HEK293T (cell line): Measurements from ENCODE around the gene CHIC2.
"Not testable (repeated sequence)": the region's sequence is repeated elsewhere in the genome, so short reads cannot be mapped to it uniquely, and the experiment has no call there.

Experiments used
- CTCF ChIA-PET: fragments of 350-600 bp; formaldehyde crosslinking; extraction: SDS; loops from one replicate; lab custom pipeline; 2021; ENCODE audit warnings: antibody characterized with exemption, inconsistent platforms; lab: Yijun Ruan, JAX
- POLR2A ChIA-PET: fragments of 350-600 bp; formaldehyde crosslinking; extraction: SDS; loops from one replicate; lab custom pipeline; 2020; ENCODE audit warnings: antibody characterized with exemption, inconsistent platforms; lab: Yijun Ruan, JAX
- DNase-seq: peaks from one replicate; pipeline ENCODE4 v3.0.0; 2012; ENCODE audit warnings: mixed read lengths; ENCODE audit errors: extremely low spot score
- ARNT ChIP-seq: fragments of 450-650 bp; IDR thresholded peaks from 2 replicates; pipeline ENCODE4 v1.6.1; 2017; ENCODE audit warnings: mild to moderate bottlenecking
- BHLHE40 ChIP-seq: fragments of 450-650 bp; IDR thresholded peaks from 2 replicates; pipeline ENCODE4 v1.6.1; 2016; ENCODE audit warnings: mild to moderate bottlenecking, moderate library complexity, borderline replicate concordance
- CTBP1 ChIP-seq: fragments of 450-650 bp; IDR thresholded peaks from 2 replicates; pipeline ENCODE4 v1.6.1; 2016; ENCODE audit warnings: borderline replicate concordance
- ELF4 ChIP-seq: fragments of 450-650 bp; IDR thresholded peaks from 2 replicates; pipeline ENCODE4 v1.6.1; 2017; ENCODE audit warnings: antibody characterized with exemption
- FOXA1 ChIP-seq: fragments of 450-650 bp; IDR thresholded peaks from 2 replicates; pipeline ENCODE4 v1.6.1; 2016; ENCODE audit warnings: mild to moderate bottlenecking
- FOXK2 ChIP-seq: fragments of 450-650 bp; IDR thresholded peaks from 2 replicates; pipeline ENCODE4 v1.6.1; 2016; ENCODE audit warnings: mild to moderate bottlenecking
- FOXM1 ChIP-seq: fragments of 450-650 bp; IDR thresholded peaks from 2 replicates; pipeline ENCODE4 v1.6.1; 2017; ENCODE audit warnings: mild to moderate bottlenecking, borderline replicate concordance
- HDGF ChIP-seq: fragments of 450-650 bp; IDR thresholded peaks from 2 replicates; pipeline ENCODE4 v1.6.1; 2017; ENCODE audit warnings: antibody characterized with exemption, borderline replicate concordance
- L3MBTL2 ChIP-seq: fragments of 450-650 bp; conservative IDR thresholded peaks from 2 replicates; pipeline ENCODE4 v1.6.1; 2016; ENCODE audit warnings: mild to moderate bottlenecking
- LEF1 ChIP-seq: fragments of 450-650 bp; IDR thresholded peaks from 2 replicates; pipeline ENCODE4 v1.6.1; 2017; ENCODE audit warnings: mild to moderate bottlenecking, borderline replicate concordance
- NFRKB ChIP-seq: fragments of 450-650 bp; IDR thresholded peaks from 2 replicates; pipeline ENCODE4 v1.6.1; 2016; ENCODE audit warnings: mild to moderate bottlenecking, moderate library complexity
- PKNOX1 ChIP-seq: fragments of 450-650 bp; IDR thresholded peaks from 2 replicates; pipeline ENCODE4 v1.6.1; 2016
- SP1 ChIP-seq: fragments of 450-650 bp; IDR thresholded peaks from 2 replicates; pipeline ENCODE4 v1.6.1; 2017
- SUZ12 ChIP-seq: fragments of 450-650 bp; IDR thresholded peaks from 2 replicates; pipeline ENCODE4 v1.6.1; 2016; ENCODE audit warnings: mild to moderate bottlenecking
- TARDBP ChIP-seq: fragments of 450-650 bp; IDR thresholded peaks from 2 replicates; pipeline ENCODE4 v1.6.1; 2016
- ZNF384 ChIP-seq: fragments of 450-650 bp; IDR thresholded peaks from 2 replicates; pipeline ENCODE4 v1.6.1; 2016

CHIC2 gene

GRCh38 chr4:54064317-54065111, at the start of gene CHIC2:
TSS of gene CHIC2 (minus strand) at chr4:54064605. CDS start at chr4:54064300, 305 bp downstream.
- TF ChIP-seq FOXM1 (peak; percentile 28; the same call in 1 of the 2 replicates), LEF1 (no peak), ARNT (no peak), FOXK2 (no peak), TARDBP (no peak), FOXA1 (no peak), ELF4 (peak; percentile 30; the same call in 1 of the 2 replicates)
- ChIA-PET POLR2A (no interaction called here), CTCF (no interaction called here)
- peak; percentile 90 for DNase-seq

GRCh38 chr4:54113206-54113605, 48.8 kb upstream of the CHIC2 start:
- DNase-seq, CTCF ChIA-PET, POLR2A ChIA-PET: not testable (repeated sequence)

GRCh38 chr4:54110019-54110416, 45.6 kb upstream of the CHIC2 start:
- TF ChIP-seq PKNOX1: no peak
- no peak for TF ChIP-seq NFRKB
- TF ChIP-seq SP1: no peak
- TF ChIP-seq FOXA1: no peak
- TF ChIP-seq FOXM1: no peak
- no peak for TF ChIP-seq FOXK2
- TF ChIP-seq ELF4: no peak
- no peak for TF ChIP-seq ZNF384
- no peak for TF ChIP-seq ARNT
- TF ChIP-seq L3MBTL2: no peak
- no peak for TF ChIP-seq CTBP1
- no peak for TF ChIP-seq SUZ12
- no peak for TF ChIP-seq TARDBP
- no peak for TF ChIP-seq HDGF
- TF ChIP-seq BHLHE40: no peak
- TF ChIP-seq LEF1: no peak
- POLR2A ChIA-PET: no interaction called here
- CTCF ChIA-PET: no interaction called here
- DNase-seq: no peak

- ChIA-PET POLR2A (no interaction called here), CTCF (no interaction called here)
- TF ChIP-seq BHLHE40 (no peak), HDGF (no peak), NFRKB (no peak), TARDBP (no peak), LEF1 (no peak), CTBP1 (no peak), ZNF384 (no peak), ELF4 (no peak), ARNT (no peak), FOXM1 (no peak), SUZ12 (no peak), PKNOX1 (no peak), L3MBTL2 (no peak), SP1 (no peak), FOXK2 (no peak), FOXA1 (no peak)
- no peak for DNase-seq
Observed at GRCh38 chr4:54109241-54110018, 45.0 kb upstream of the CHIC2 start.

GRCh38 chr4:54107951-54108748, 43.7 kb upstream of the CHIC2 start:
- DNase-seq: no peak
- ChIA-PET POLR2A (no interaction called here), CTCF (interaction anchor here (0.9 kb wide), 1 partner anchor 178 kb away, joined by 4 read pairs; no protein-coding TSS in a partner anchor)
- TF ChIP-seq ZNF384: no peak
- no peak for TF ChIP-seq FOXK2
- no peak for TF ChIP-seq ELF4
- no peak for TF ChIP-seq TARDBP
- no peak for TF ChIP-seq ARNT
- no peak for TF ChIP-seq FOXA1
- TF ChIP-seq SUZ12: no peak
- no peak for TF ChIP-seq L3MBTL2
- no peak for TF ChIP-seq NFRKB
- TF ChIP-seq FOXM1: no peak
- TF ChIP-seq CTBP1: no peak

- CTCF ChIA-PET: interaction anchor here (0.6 kb wide), 1 partner anchor 13 kb away, joined by 3 read pairs; no protein-coding TSS in a partner anchor
- TF ChIP-seq PKNOX1 (no peak), ARNT (no peak), HDGF (no peak), FOXK2 (no peak), ELF4 (no peak), BHLHE40 (no peak), L3MBTL2 (no peak), SP1 (no peak), FOXM1 (no peak), NFRKB (no peak), CTBP1 (no peak), FOXA1 (no peak), LEF1 (no peak), TARDBP (no peak), ZNF384 (no peak), SUZ12 (no peak)
Observed at GRCh38 chr4:54104907-54105306, 40.5 kb upstream of the CHIC2 start.

More at GRCh38 chr4:54104907-54105306, 40.5 kb upstream of the CHIC2 start:
- POLR2A ChIA-PET: no interaction called here
- DNase-seq: no peak
